ENCODE data around the gene OSER1. TPM values are rescaled to one million over a fixed set of nuclear protein-coding genes. Genes with fewer than 3 reads are reported as not detected.
A peak's percentile ranks its signal among the peaks of the same experiment; 100 is the strongest.

Gene OSER1
- 10 to 100 TPM; 27.7 to 28.4 TPM for total RNA-seq

GRCh38 chr20:44210406-44211176 lies at the start of gene OSER1:
Gene OSER1, minus strand, starts transcription at chr20:44210771. Its CDS starts 3,814 bp downstream, at chr20:44206957.
- peak within 1 kb of the TSS; percentile 92 for H3K27ac Mint-ChIP-seq
- peaks cover 61% of the 10 kb centered on the region for H3K4me1 Mint-ChIP-seq (ENCODE audit: low read depth)
- H3K4me3 Mint-ChIP-seq = peak within 1 kb of the TSS; percentile 94
- intact Hi-C loops (cut with micrococcal nuclease) = loop anchor here (1.0 to 10.0 kb wide), 8 partner anchors 265 to 754 kb away; partner anchors contain the start of genes ADA, SERINC3, SRSF6 and STK4
- H3K27me3 Mint-ChIP-seq (ENCODE audit: low read depth) = no peaks in the 10 kb centered on the region
- H3K9me3 Mint-ChIP-seq = no peaks in the 10 kb centered on the region
- CTCF ChIA-PET = interaction anchor here (1.0 kb wide), 1 partner anchor 400 kb away, joined by 4 read pairs; no protein-coding TSS in a partner anchor
- DNase-seq = peak; percentile 99
- peaks cover 9% of the 10 kb centered on the region for H3K36me3 Mint-ChIP-seq (ENCODE audit: low read depth)

DNA sequence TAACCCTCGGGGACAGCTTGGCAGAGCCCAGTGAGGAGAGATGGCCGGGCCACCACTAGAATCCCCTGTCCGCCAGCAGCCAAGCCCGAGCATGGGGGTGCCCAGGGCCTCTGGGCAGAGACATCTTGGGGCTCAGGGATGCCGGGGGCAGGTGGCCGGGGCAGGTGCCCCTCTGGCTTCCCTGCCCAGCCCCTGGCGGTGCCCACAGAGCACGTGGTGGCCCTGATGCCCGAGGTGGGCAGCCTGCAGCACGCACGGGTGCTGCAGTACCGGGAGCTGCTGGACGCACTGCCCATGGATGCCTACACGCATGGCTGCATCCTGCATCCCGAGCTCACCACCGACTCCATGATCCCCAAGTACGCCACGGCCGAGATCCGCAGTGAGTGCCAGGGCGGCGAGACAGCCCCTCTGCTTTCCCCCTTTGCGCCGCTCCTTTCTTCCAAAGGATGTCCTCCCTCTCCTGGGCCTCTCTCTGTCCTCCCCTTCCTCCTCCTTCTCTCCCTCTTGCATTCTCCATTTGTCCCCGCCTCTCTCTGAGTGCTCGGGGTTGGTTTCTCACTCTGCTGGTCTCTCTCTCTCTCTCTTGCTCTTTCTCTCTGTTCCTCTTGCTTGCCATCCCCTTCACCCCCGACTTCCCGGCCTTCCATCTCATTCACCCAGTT lies 47.8 kb upstream of the OSER1 start:
- Mint-ChIP-seq H3K4me1 (ENCODE audit: low read depth) (no peaks in the 10 kb centered on the region), H3K9me3 (no peaks in the 10 kb centered on the region), H3K36me3 (ENCODE audit: low read depth) (no peaks in the 10 kb centered on the region), H3K27me3 (ENCODE audit: low read depth) (no peaks in the 10 kb centered on the region), H3K27ac (no peak overlapping the region), H3K4me3 (no peak overlapping the region)
- intact Hi-C loops (cut with micrococcal nuclease) = no loop called here
- CTCF ChIA-PET = no interaction called here
- no peak for DNase-seq

- CTCF ChIA-PET = interaction anchor here (1.5 kb wide), 1 partner anchor 15 kb away, joined by 3 read pairs; no protein-coding TSS in a partner anchor
- H3K4me1 Mint-ChIP-seq (ENCODE audit: low read depth) = no peaks in the 10 kb centered on the region
- H3K36me3 Mint-ChIP-seq (ENCODE audit: low read depth) = no peaks in the 10 kb centered on the region
- no peak overlapping the region for H3K4me3 Mint-ChIP-seq
- intact Hi-C loops (cut with micrococcal nuclease) = no loop called here
- H3K27ac Mint-ChIP-seq = no peak overlapping the region
- no peak for DNase-seq
- no peaks in the 10 kb centered on the region for H3K27me3 Mint-ChIP-seq (ENCODE audit: low read depth)
- H3K9me3 Mint-ChIP-seq = no peaks in the 10 kb centered on the region
These were observed 46.4 kb upstream of the OSER1 start for GRCh38 chr20:44256961-44257360.

DNA sequence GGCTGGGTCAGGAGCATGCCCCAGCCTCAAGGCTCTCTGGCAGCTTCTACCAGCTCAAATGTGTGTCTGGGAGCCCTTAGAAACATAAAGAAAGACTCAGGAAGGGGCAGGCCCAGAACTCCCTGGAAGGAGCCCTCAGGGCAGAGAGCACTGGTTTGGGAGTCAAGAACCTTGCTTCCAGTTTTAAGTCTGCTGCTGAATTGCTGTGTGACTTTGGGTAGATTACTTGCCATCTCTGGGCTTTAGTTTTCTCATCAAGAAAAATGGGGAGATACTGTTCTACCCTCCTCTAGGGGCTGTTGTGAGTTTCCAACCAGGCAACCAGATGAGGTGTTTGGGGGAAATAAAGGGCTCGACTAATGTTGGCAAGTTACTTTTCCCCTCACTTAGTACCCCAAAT lies 45.4 kb upstream of the OSER1 start:
- Mint-ChIP-seq H3K36me3 (ENCODE audit: low read depth) (no peaks in the 10 kb centered on the region), H3K4me1 (ENCODE audit: low read depth) (no peaks in the 10 kb centered on the region), H3K4me3 (no peak overlapping the region), H3K27ac (no peak overlapping the region), H3K27me3 (ENCODE audit: low read depth) (no peaks in the 10 kb centered on the region), H3K9me3 (no peaks in the 10 kb centered on the region)
- intact Hi-C loops (cut with micrococcal nuclease) = no loop called here
- DNase-seq = no peak
- CTCF ChIA-PET = interaction anchor here (0.7 to 1.5 kb wide), 3 partner anchors 16 to 216 kb away, joined by 3 read pairs; no protein-coding TSS in a partner anchor

DNA sequence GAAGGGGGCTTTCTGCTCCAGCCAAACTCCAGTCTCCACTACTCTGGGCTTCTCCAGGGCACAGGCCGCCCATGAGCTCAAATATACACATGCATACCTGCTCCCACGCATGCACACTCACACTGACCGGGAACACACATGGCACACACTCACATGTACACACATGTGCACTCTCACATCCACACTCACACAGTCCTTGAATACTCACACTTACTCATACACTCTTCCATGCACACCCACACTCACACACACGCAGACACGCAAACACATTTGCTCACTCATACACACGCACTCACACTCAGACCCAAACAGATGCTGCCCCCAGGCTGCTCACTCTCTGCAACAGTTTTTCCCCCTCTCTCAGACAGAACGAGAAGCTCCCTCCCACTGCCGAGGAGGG lies 43.5 kb upstream of the OSER1 start:
- Mint-ChIP-seq H3K4me3 (no peak overlapping the region), H3K36me3 (ENCODE audit: low read depth) (no peaks in the 10 kb centered on the region), H3K4me1 (ENCODE audit: low read depth) (no peaks in the 10 kb centered on the region), H3K27ac (no peak overlapping the region), H3K27me3 (ENCODE audit: low read depth) (peaks cover 3% of the 10 kb centered on the region), H3K9me3 (no peaks in the 10 kb centered on the region)
- DNase-seq = no peak
- intact Hi-C loops (cut with micrococcal nuclease) = no loop called here
- CTCF ChIA-PET = interaction anchor here (0.7 kb wide), 1 partner anchor 36 kb away, joined by 5 read pairs; no protein-coding TSS in a partner anchor

DNA sequence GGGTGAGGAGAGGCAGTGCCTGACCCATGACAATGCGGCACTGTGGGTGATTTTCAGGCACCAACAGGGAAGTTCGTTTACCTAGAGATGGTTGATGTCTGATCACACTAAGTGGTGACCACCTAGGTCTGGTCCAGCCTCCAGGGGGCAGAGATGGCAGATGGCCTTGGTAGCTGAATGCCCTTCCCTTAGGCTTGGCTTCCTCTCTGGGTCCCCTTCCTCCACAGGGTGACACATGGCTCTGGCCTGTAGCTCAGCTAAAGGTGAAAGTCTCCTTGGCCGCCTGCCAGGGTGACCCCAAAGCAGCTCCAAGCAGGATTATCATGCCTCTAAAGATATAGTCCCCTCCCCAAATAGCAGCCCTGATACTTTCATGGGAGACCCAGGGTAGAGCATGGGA lies 43.0 kb upstream of the OSER1 start:
- H3K4me3 Mint-ChIP-seq = no peak overlapping the region
- no peaks in the 10 kb centered on the region for H3K36me3 Mint-ChIP-seq (ENCODE audit: low read depth)
- no peaks in the 10 kb centered on the region for H3K9me3 Mint-ChIP-seq

GRCh38 chr20:44251284-44251683 lies 40.7 kb upstream of the OSER1 start:
- CTCF ChIA-PET = no interaction called here
- Mint-ChIP-seq H3K9me3 (no peaks in the 10 kb centered on the region), H3K27ac (no peak overlapping the region), H3K27me3 (ENCODE audit: low read depth) (peaks cover 18% of the 10 kb centered on the region), H3K4me3 (no peak overlapping the region), H3K36me3 (ENCODE audit: low read depth) (no peaks in the 10 kb centered on the region), H3K4me1 (ENCODE audit: low read depth) (peaks cover 2% of the 10 kb centered on the region)
- DNase-seq = no peak
- intact Hi-C loops (cut with micrococcal nuclease) = no loop called here

More for the DNA sequence above, 43.0 kb upstream of the OSER1 start:
- no peaks in the 10 kb centered on the region for H3K4me1 Mint-ChIP-seq (ENCODE audit: low read depth)
- intact Hi-C loops (cut with micrococcal nuclease) = no loop called here
- H3K27me3 Mint-ChIP-seq (ENCODE audit: low read depth) = peaks cover 5% of the 10 kb centered on the region
- H3K27ac Mint-ChIP-seq = no peak overlapping the region
- CTCF ChIA-PET = no interaction called here
- no peak for DNase-seq

- Mint-ChIP-seq H3K9me3 (no peaks in the 10 kb centered on the region), H3K4me3 (no peak overlapping the region), H3K27me3 (ENCODE audit: low read depth) (peaks cover 18% of the 10 kb centered on the region), H3K36me3 (ENCODE audit: low read depth) (no peaks in the 10 kb centered on the region), H3K4me1 (ENCODE audit: low read depth) (peaks cover 2% of the 10 kb centered on the region), H3K27ac (no peak overlapping the region)
- DNase-seq = no peak
- CTCF ChIA-PET = interaction anchor here (0.7 to 1.3 kb wide), 2 partner anchors 29 to 137 kb away, joined by 3 read pairs; no protein-coding TSS in a partner anchor
- intact Hi-C loops (cut with micrococcal nuclease) = no loop called here
These were observed 37.8 kb upstream of the OSER1 start for GRCh38 chr20:44248410-44248759.

DNA sequence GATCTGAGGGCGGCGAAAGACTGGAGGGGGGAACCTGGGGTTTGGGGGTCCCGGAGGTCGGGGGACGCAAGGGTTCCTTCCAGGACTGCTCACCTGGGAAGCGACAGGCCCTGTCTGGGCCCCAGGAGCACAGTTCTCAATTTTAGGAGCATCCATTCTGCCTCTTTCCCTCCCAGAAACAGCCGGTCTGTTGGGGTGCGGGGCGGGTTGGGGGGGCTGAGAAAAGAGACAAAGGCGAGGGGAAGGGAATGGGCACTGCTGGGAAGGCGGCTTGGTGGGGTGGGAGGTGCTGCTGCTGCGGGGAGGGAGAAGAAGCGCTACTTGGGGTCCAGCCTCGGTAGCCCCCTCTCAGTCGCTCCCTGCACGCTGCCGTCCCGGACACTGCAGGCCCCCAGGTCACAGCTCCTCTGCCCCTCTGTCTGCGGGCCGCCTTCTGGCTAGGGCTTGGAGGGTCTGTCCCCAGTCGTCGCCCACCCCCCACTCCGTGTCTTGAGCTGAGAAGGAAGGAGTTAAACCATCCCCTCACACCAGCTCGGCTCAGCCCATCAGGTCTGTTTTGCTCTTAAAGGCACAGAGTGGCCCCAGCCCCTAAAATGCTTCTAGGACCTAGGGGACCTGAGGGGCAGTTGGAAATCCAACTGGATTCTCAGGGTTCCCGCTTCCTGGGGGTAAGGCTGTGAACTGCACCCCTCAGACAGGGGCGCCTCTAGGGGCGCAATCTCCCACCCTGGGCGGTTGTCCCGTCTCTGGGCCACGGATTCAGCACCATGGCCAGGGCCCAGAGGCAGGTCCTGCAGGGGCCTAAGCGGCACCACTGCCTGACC lies 37.2 kb upstream of the OSER1 start:
- H3K4me3 Mint-ChIP-seq = no peak overlapping the region
- H3K36me3 Mint-ChIP-seq (ENCODE audit: low read depth) = no peaks in the 10 kb centered on the region
- CTCF ChIA-PET = interaction anchor here (1.3 to 1.9 kb wide), 2 partner anchors 31 to 137 kb away, joined by 3 to 5 read pairs; no protein-coding TSS in a partner anchor
- intact Hi-C loops (cut with micrococcal nuclease) = no loop called here
- H3K9me3 Mint-ChIP-seq = no peaks in the 10 kb centered on the region
- peaks cover 18% of the 10 kb centered on the region for H3K27me3 Mint-ChIP-seq (ENCODE audit: low read depth)
- no peak overlapping the region for H3K27ac Mint-ChIP-seq
- H3K4me1 Mint-ChIP-seq (ENCODE audit: low read depth) = peaks cover 2% of the 10 kb centered on the region
- DNase-seq = peak; percentile 47

GRCh38 chr20:44247131-44247571 lies 36.6 kb upstream of the OSER1 start, which contains the start of gene GDAP1L1:
Gene GDAP1L1, plus strand, starts transcription at chr20:44247308. Its CDS starts 27 bp downstream, at chr20:44247335.
- H3K4me1 Mint-ChIP-seq (ENCODE audit: low read depth) = peaks cover 2% of the 10 kb centered on the region
- H3K27ac Mint-ChIP-seq = no peak within 1 kb of the TSS
- DNase-seq = no peak
- no peaks in the 10 kb centered on the region for H3K9me3 Mint-ChIP-seq
- H3K36me3 Mint-ChIP-seq (ENCODE audit: low read depth) = no peaks in the 10 kb centered on the region
- H3K4me3 Mint-ChIP-seq = no peak within 1 kb of the TSS
- H3K27me3 Mint-ChIP-seq (ENCODE audit: low read depth) = peaks cover 18% of the 10 kb centered on the region
- intact Hi-C loops (cut with micrococcal nuclease) = no loop called here
- CTCF ChIA-PET = interaction anchor here (1.9 kb wide), 1 partner anchor 30 kb away, joined by 5 read pairs; no protein-coding TSS in a partner anchor

- Mint-ChIP-seq H3K27me3 (ENCODE audit: low read depth) (peaks cover 18% of the 10 kb centered on the region), H3K9me3 (no peaks in the 10 kb centered on the region), H3K27ac (no peak overlapping the region), H3K36me3 (ENCODE audit: low read depth) (no peaks in the 10 kb centered on the region), H3K4me1 (ENCODE audit: low read depth) (peaks cover 2% of the 10 kb centered on the region), H3K4me3 (no peak overlapping the region)
- CTCF ChIA-PET = interaction anchor here (1.9 kb wide), 1 partner anchor 29 kb away, joined by 5 read pairs; no protein-coding TSS in a partner anchor
- intact Hi-C loops (cut with micrococcal nuclease) = no loop called here
- no peak for DNase-seq
These were observed 35.4 kb upstream of the OSER1 start for GRCh38 chr20:44245977-44246376.

DNA sequence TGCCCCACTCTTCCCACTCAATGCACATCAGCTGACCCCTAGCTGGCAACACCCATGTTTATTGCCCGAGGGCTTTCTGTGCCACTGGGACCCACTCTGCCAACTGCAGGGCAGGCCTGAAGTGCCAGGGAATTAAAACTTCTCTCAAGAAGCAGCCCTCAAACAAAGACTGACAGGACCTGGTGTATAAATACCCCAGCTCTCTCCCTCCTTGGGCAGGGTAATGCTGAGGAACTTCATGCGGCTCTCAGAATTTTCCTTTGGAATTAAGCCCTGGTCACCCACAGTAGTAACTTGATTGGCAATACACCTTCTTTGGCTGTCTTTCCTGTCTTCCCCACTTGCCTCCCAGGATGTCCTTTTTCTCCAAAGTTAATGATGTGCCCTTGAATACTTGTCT lies 31.2 kb upstream of the OSER1 start:
- H3K4me1 Mint-ChIP-seq (ENCODE audit: low read depth) = no peaks in the 10 kb centered on the region
- H3K27me3 Mint-ChIP-seq (ENCODE audit: low read depth) = peaks cover 3% of the 10 kb centered on the region
- no peak for DNase-seq
- intact Hi-C loops (cut with micrococcal nuclease) = no loop called here
- no peaks in the 10 kb centered on the region for H3K36me3 Mint-ChIP-seq (ENCODE audit: low read depth)
- CTCF ChIA-PET = no interaction called here
- no peaks in the 10 kb centered on the region for H3K9me3 Mint-ChIP-seq
- H3K4me3 Mint-ChIP-seq = no peak overlapping the region
- H3K27ac Mint-ChIP-seq = no peak overlapping the region
